Immature natural killer cell (primary cell): Measurements from ENCODE around the gene GULP1. TPM values are rescaled to one million over a fixed set of nuclear protein-coding genes. Genes with fewer than 3 reads are reported as not detected.

ENCODE experiments used
- DNase-seq, 3 donors: peaks; one replicate each; pipeline ENCODE4 v3.0.0; 2022; ENCODE audit warnings: mixed read lengths in 1 of 3
- H3K27ac Mint-ChIP-seq, 6 donors: one replicate each; pipeline ENCODE4 v1.8.0; 2020; ENCODE audit warnings: mixed read lengths in 6 of 6, mild to moderate bottlenecking in 5 of 6, inconsistent platforms in 4 of 6, moderate library complexity in 3 of 6
- H3K27me3 Mint-ChIP-seq, 3 donors: one replicate each; pipeline ENCODE4 v1.8.0; 2020 to 2021; ENCODE audit warnings: low read depth in 3 of 3, mild to moderate bottlenecking in 3 of 3, mixed read lengths in 3 of 3, moderate library complexity in 3 of 3, inconsistent platforms in 1 of 3
- H3K36me3 Mint-ChIP-seq, 3 donors: one replicate each; pipeline ENCODE4 v1.8.0; 2020; ENCODE audit warnings: mixed read lengths in 3 of 3, inconsistent platforms in 2 of 3, mild to moderate bottlenecking in 2 of 3
- H3K4me1 Mint-ChIP-seq, 2 donors: one replicate each; pipeline ENCODE4 v1.8.0; 2020; ENCODE audit warnings: inconsistent platforms in 2 of 2, mild to moderate bottlenecking in 2 of 2, mixed read lengths in 2 of 2, moderate library complexity in 1 of 2
- H3K4me3 Mint-ChIP-seq, 5 donors: one replicate each; pipeline ENCODE4 v1.8.0; 2020; ENCODE audit warnings: mild to moderate bottlenecking in 5 of 5, mixed read lengths in 5 of 5, inconsistent platforms in 3 of 5, moderate library complexity in 3 of 5
- H3K9me3 Mint-ChIP-seq, 6 donors: one replicate each; pipeline ENCODE4 v1.8.0; 2020; ENCODE audit warnings: mild to moderate bottlenecking in 6 of 6, mixed read lengths in 6 of 6, inconsistent platforms in 4 of 6, moderate library complexity in 3 of 6
- polyA plus RNA-seq, 3 donors: library from polyadenylated mRNA; unstranded; fragments of 300-500 nt; fragmentation: Illumina TruSeq; gene quantifications; one replicate each; pipeline ENCODE4 v1.2.3, GENCODE V29; 2021

Gene GULP1
- polyA plus RNA-seq, 3 donors from 2014 or later, result not detected

DNA sequence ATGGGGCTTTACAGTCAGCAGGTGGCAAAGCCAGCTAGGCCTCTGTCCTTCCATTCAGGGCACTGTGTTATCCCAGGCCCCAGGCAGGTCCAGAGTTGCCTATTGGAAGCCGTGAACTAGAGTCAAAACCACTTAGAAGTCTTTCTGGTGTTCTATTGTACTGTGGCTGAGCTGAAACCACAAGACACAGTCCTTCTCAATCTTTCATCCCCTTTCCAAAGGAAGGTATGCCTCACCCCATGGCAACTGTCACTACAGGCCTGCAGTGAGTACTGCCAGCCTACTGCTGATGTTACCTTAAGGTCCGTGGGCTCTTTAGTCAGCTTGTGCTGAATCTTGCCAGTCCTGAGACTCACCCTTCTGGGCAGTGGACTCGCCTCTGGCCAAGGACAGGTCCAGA lies 181.6 kb downstream of the GULP1 start:
- no peaks in the 10 kb centered on the region for H3K4me1 Mint-ChIP-seq
- H3K4me3 Mint-ChIP-seq, result no peak overlapping the region
- peaks cover 7 to 38% (median 24%) of the 10 kb centered on the region in 6 donors for H3K9me3 Mint-ChIP-seq
- H3K27me3 Mint-ChIP-seq, result peaks cover 0 to 2% (median 0%) of the 10 kb centered on the region in 3 donors
- DNase-seq, result no peak
- no peak overlapping the region for H3K27ac Mint-ChIP-seq
- peaks cover 0 to 7% (median 0%) of the 10 kb centered on the region in 3 donors for H3K36me3 Mint-ChIP-seq

GRCh38 chr2:188474316-188474715 lies 182.6 kb downstream of the GULP1 start:
- Mint-ChIP-seq H3K36me3 (peaks cover 0 to 7% (median 0%) of the 10 kb centered on the region in 3 donors), H3K27me3 (peaks cover 0 to 2% (median 0%) of the 10 kb centered on the region in 3 donors), H3K9me3 (peaks cover 7 to 43% (median 24%) of the 10 kb centered on the region in 6 donors), H3K4me1 (no peaks in the 10 kb centered on the region), H3K4me3 (no peak overlapping the region), H3K27ac (no peak overlapping the region)
- DNase-seq, result no peak

DNA sequence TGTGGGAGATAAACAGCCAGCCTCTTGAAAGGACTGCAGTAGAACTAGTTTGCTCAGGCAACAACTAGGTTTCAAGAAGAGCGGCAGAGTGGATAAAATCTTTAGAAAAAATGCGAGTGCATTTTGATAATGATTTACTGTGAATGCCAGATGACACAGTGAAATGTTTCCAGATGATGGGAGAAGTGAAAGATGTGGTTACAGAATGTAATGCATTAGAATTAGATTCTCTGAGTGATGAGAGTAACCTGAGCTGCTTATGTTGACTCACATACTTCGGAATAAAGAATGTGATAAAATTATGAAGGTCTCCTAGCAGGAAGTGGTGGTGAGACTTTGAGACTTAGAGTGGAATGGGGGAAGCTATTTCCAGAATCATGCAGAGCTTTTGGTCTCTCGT lies 184.3 kb downstream of the GULP1 start:
- Mint-ChIP-seq H3K27ac (no peak overlapping the region), H3K4me1 (no peaks in the 10 kb centered on the region), H3K4me3 (no peak overlapping the region), H3K9me3 (peaks cover 6 to 40% (median 22%) of the 10 kb centered on the region in 6 donors), H3K27me3 (peaks cover 0 to 2% (median 0%) of the 10 kb centered on the region in 3 donors), H3K36me3 (peaks cover 0 to 7% (median 0%) of the 10 kb centered on the region in 3 donors)
- no peak for DNase-seq

DNA sequence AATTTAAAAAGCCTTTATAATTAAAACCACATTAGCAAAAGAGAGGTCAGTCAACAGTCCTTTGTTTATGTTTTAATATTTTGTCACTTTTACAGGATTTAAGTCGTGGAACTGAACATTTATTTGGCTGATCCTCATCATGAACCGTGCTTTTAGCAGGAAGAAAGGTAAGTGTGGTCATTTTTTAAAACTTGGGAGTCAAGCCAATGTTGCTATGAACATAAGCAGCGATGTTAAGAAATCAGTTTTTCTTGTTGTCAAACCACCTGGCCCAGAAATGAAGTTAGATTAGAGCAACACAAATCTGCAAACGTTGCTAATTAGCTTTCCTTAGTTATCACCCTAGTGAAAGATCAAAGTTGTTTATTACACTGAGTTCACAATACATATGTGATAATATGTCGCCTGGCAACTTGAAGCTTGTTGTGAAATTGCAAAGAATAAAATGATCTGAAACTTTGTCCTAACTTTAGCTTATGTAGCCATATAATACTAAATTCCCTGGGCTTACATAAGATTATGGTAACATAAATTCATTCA lies 186.0 kb downstream of the GULP1 start:
- H3K4me3 Mint-ChIP-seq, result no peak overlapping the region

DNA sequence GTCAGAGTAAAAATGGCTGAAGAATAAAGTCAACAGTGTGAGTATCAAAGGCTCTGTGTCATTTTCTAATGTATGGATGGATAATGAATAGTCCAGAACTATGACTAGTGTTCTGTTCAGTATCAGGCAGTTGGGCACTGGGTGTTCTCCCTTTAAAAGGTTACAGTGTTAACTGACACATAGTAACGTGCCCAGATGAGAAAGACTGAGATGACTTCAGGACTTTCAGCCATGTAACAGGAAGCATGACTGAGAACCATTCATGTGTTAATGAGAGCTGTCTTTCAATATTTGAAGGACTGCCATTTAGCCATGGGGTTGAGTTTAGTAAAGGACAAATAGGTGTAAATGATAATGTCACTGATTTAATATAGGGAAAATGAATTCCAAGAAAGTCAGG lies 187.1 kb downstream of the GULP1 start:
- H3K36me3 Mint-ChIP-seq, result no peaks in the 10 kb centered on the region
- H3K27ac Mint-ChIP-seq, result no peak overlapping the region
- H3K27me3 Mint-ChIP-seq, result no peaks in the 10 kb centered on the region
- H3K4me3 Mint-ChIP-seq, result no peak overlapping the region
- no peaks in the 10 kb centered on the region for H3K4me1 Mint-ChIP-seq
- DNase-seq, result no peak
- peaks cover 3 to 30% (median 10%) of the 10 kb centered on the region in 6 donors for H3K9me3 Mint-ChIP-seq

More for the DNA sequence above, 186.0 kb downstream of the GULP1 start:
- H3K27me3 Mint-ChIP-seq, result no peaks in the 10 kb centered on the region
- no peak overlapping the region for H3K27ac Mint-ChIP-seq
- no peaks in the 10 kb centered on the region for H3K36me3 Mint-ChIP-seq
- no peak for DNase-seq
- H3K4me1 Mint-ChIP-seq, result no peaks in the 10 kb centered on the region
- peaks cover 3 to 30% (median 15%) of the 10 kb centered on the region in 6 donors for H3K9me3 Mint-ChIP-seq

- no peak for DNase-seq
- peaks cover 0 to 26% (median 8%) of the 10 kb centered on the region in 6 donors for H3K9me3 Mint-ChIP-seq
- H3K27me3 Mint-ChIP-seq, result no peaks in the 10 kb centered on the region
- H3K27ac Mint-ChIP-seq, result no peak overlapping the region
- no peaks in the 10 kb centered on the region for H3K4me1 Mint-ChIP-seq
- no peaks in the 10 kb centered on the region for H3K36me3 Mint-ChIP-seq
- H3K4me3 Mint-ChIP-seq, result no peak overlapping the region
These were observed 189.8 kb downstream of the GULP1 start for GRCh38 chr2:188481474-188481873.

DNA sequence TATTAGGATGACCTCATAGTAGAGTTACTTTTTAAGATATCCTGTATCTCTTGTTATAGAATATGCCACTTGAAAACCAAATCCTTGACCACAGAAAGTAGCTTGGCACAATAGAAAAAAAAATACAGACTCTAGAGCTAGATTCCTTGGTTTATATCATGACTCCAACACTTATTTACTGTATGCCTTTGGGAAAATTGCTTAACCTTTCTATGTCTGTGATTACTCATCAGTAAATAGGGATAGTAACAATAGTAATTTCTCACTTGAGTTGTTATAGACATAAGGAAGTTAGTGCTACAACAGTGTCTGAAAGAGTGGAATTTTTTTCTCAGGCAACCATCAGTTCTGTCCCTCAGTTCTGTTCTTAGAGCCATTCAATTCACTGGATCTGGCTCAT lies 193.8 kb downstream of the GULP1 start:
- Mint-ChIP-seq H3K36me3 (no peaks in the 10 kb centered on the region), H3K27ac (no peak overlapping the region), H3K4me1 (no peaks in the 10 kb centered on the region), H3K27me3 (peaks cover 0 to 1% (median 0%) of the 10 kb centered on the region in 3 donors), H3K9me3 (peaks cover 0 to 26% (median 7%) of the 10 kb centered on the region in 6 donors), H3K4me3 (no peak overlapping the region)
- DNase-seq, result no peak

- H3K4me1 Mint-ChIP-seq, result no peaks in the 10 kb centered on the region
- peaks cover 0 to 1% (median 0%) of the 10 kb centered on the region in 3 donors for H3K27me3 Mint-ChIP-seq
- no peak overlapping the region for H3K27ac Mint-ChIP-seq
- peaks cover 1 to 23% (median 12%) of the 10 kb centered on the region in 6 donors for H3K9me3 Mint-ChIP-seq
- H3K36me3 Mint-ChIP-seq, result no peaks in the 10 kb centered on the region
- DNase-seq, result no peak
- no peak overlapping the region for H3K4me3 Mint-ChIP-seq
These were observed 201.1 kb downstream of the GULP1 start for GRCh38 chr2:188492751-188493150.

DNA sequence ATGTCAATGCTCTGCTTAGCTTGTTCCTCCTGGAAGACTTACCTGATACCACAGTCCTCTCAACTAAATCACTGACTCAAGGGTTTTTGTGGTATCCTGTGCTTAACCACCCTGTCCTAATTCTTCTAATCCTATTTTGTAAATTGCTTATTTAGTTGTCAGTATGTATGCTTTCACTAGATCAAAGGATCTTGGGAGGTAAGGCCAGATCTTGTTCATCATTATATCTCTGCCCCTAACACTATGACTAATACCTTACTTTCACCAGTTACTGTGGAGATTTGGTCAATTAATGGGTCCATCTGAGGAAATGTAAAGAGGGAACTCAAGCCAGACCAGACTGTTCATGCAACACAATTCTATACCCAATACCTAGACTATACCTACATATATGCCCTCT lies 203.2 kb downstream of the GULP1 start:
- H3K27ac Mint-ChIP-seq, result no peak overlapping the region
- H3K36me3 Mint-ChIP-seq, result no peaks in the 10 kb centered on the region
- no peaks in the 10 kb centered on the region for H3K4me1 Mint-ChIP-seq
- H3K9me3 Mint-ChIP-seq, result peaks cover 1 to 25% (median 9%) of the 10 kb centered on the region in 6 donors
- H3K4me3 Mint-ChIP-seq, result no peak overlapping the region
- no peaks in the 10 kb centered on the region for H3K27me3 Mint-ChIP-seq
- no peak for DNase-seq

GRCh38 chr2:188495969-188496431 lies 204.3 kb downstream of the GULP1 start:
- Mint-ChIP-seq H3K4me3 (no peak overlapping the region), H3K9me3 (peaks cover 4 to 22% (median 9%) of the 10 kb centered on the region in 6 donors), H3K4me1 (no peaks in the 10 kb centered on the region), H3K27ac (no peak overlapping the region), H3K36me3 (no peaks in the 10 kb centered on the region), H3K27me3 (no peaks in the 10 kb centered on the region)
- no peak for DNase-seq

- Mint-ChIP-seq H3K9me3 (peaks cover 4 to 26% (median 10%) of the 10 kb centered on the region in 6 donors), H3K4me1 (no peaks in the 10 kb centered on the region), H3K27ac (no peak overlapping the region), H3K4me3 (no peak overlapping the region), H3K36me3 (no peaks in the 10 kb centered on the region), H3K27me3 (no peaks in the 10 kb centered on the region)
- no peak for DNase-seq
These were observed 206.1 kb downstream of the GULP1 start for GRCh38 chr2:188497726-188498125.

GRCh38 chr2:188503975-188504374 lies 212.3 kb downstream of the GULP1 start:
- Mint-ChIP-seq H3K9me3 (peaks cover 0 to 13% (median 4%) of the 10 kb centered on the region in 6 donors), H3K4me3 (no peak overlapping the region), H3K36me3 (no peaks in the 10 kb centered on the region), H3K27ac (no peak overlapping the region), H3K4me1 (no peaks in the 10 kb centered on the region), H3K27me3 (no peaks in the 10 kb centered on the region)
- DNase-seq, result no peak

DNA sequence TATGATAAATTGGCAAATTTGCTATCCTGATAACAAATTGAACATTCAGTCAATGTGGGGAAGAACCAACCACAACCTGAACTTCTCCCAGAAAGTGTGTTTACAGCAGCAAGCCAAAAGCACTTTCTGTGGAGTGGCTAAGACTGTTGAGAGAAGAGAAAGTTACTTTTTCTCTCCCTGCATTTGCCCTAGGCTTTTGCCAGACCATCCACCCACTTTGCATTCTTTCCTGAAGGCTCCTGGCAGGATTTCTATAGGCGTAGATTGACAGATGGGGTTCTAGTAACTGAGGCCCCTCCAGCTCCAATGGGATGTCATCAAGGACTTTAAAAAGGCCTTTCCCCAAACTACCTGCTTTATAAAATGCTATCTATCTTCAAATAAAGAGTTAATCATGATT lies 215.2 kb downstream of the GULP1 start:
- no peaks in the 10 kb centered on the region for H3K36me3 Mint-ChIP-seq
- H3K27me3 Mint-ChIP-seq, result no peaks in the 10 kb centered on the region
- H3K4me1 Mint-ChIP-seq, result no peaks in the 10 kb centered on the region
- peaks cover 0 to 6% (median 4%) of the 10 kb centered on the region in 6 donors for H3K9me3 Mint-ChIP-seq
- no peak overlapping the region for H3K4me3 Mint-ChIP-seq
- H3K27ac Mint-ChIP-seq, result no peak overlapping the region
- no peak for DNase-seq

DNA sequence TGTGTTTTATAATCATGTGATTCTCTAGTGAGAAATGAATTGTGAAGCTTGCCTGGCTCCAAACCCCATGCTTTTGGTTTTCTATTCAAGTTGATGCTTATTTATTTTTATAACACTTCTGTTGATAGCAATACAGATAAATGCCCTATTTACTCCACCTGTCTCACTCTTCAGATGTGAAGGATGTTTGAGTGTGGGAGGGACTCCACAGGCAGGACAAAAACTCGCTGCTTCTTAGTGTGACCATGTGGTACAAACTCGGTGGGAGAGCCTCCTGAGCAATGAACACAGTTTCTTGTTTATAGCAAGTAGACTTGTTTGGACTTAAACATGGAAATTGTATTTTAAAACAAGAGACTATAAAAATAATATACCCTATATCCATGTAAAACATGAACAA lies 219.7 kb downstream of the GULP1 start:
- no peak for DNase-seq
- H3K9me3 Mint-ChIP-seq, result peaks cover 0 to 9% (median 0%) of the 10 kb centered on the region in 6 donors
- no peak overlapping the region for H3K27ac Mint-ChIP-seq
- no peak overlapping the region for H3K4me3 Mint-ChIP-seq
- H3K27me3 Mint-ChIP-seq, result no peaks in the 10 kb centered on the region
- H3K36me3 Mint-ChIP-seq, result no peaks in the 10 kb centered on the region
- no peaks in the 10 kb centered on the region for H3K4me1 Mint-ChIP-seq

GRCh38 chr2:188512456-188512855 lies 220.8 kb downstream of the GULP1 start:
- no peak for DNase-seq
- H3K4me3 Mint-ChIP-seq, result no peak overlapping the region
- H3K4me1 Mint-ChIP-seq, result no peaks in the 10 kb centered on the region
- peaks cover 0 to 9% (median 3%) of the 10 kb centered on the region in 6 donors for H3K9me3 Mint-ChIP-seq
- no peaks in the 10 kb centered on the region for H3K27me3 Mint-ChIP-seq
- H3K27ac Mint-ChIP-seq, result no peak overlapping the region
- no peaks in the 10 kb centered on the region for H3K36me3 Mint-ChIP-seq
